RWPE1 (cell line): Measurements from ENCODE around the gene KERA.

Experiments
- CTCF ChIA-PET: fragments of 350-600 bp; sonication (Branson Sonifier 250); formaldehyde crosslinking; extraction: SDS; loops from one replicate; lab custom pipeline; 2021; lab: Yijun Ruan, JAX
- POLR2A ChIA-PET: fragments of 400-600 bp; formaldehyde crosslinking; extraction: SDS; loops from one replicate; lab custom pipeline; 2020; ENCODE audit warnings: antibody characterized with exemption; ENCODE audit not compliant: low non-redundant PET; lab: Yijun Ruan, JAX
- DNase-seq: peaks from one replicate; pipeline ENCODE4 v3.0.0; 2012; ENCODE audit warnings: low spot score
- H3K27ac ChIP-seq: fragments of 450-650 bp; 2 replicates; pipeline ENCODE4 v1.5.1; 2017
- CTCF ChIP-seq: fragments of 450-650 bp; conservative IDR thresholded peaks from 2 replicates; pipeline ENCODE4 v1.5.1; 2017; ENCODE audit warnings: low read depth, mild to moderate bottlenecking

The KERA gene

GRCh38 chr12:91100906-91101305 is 43.1 kb upstream of the KERA start:
- H3K27ac ChIP-seq: no peak overlapping the region
- TF ChIP-seq CTCF: no peak
- POLR2A ChIA-PET: no interaction called here
- CTCF ChIA-PET: no interaction called here
- no peak for DNase-seq

- TF ChIP-seq CTCF: no peak
- no peak for DNase-seq
- POLR2A ChIA-PET: no interaction called here
- no peak overlapping the region for H3K27ac ChIP-seq
- CTCF ChIA-PET: interaction anchor here (0.6 kb wide), 3 partner anchors 113 to 585 kb away, joined by 3 read pairs; no protein-coding TSS in a partner anchor
Observed at GRCh38 chr12:91099836-91100235, 42.0 kb upstream of the KERA start.

GRCh38 chr12:91099341-91099740 is 41.5 kb upstream of the KERA start:
- ChIA-PET CTCF (interaction anchor here (0.6 kb wide), 3 partner anchors 112 to 585 kb away, joined by 3 read pairs; no protein-coding TSS in a partner anchor), POLR2A (no interaction called here)
- DNase-seq: no peak
- no peak for TF ChIP-seq CTCF
- no peak overlapping the region for H3K27ac ChIP-seq

- DNase-seq: no peak
- no peak for TF ChIP-seq CTCF
- POLR2A ChIA-PET: no interaction called here
- H3K27ac ChIP-seq: no peak overlapping the region
- CTCF ChIA-PET: interaction anchor here (0.6 kb wide), 2 partner anchors 139 to 584 kb away, joined by 3 read pairs; no protein-coding TSS in a partner anchor
Observed at GRCh38 chr12:91098941-91099340, 41.1 kb upstream of the KERA start.

GRCh38 chr12:91098461-91098860 is 40.6 kb upstream of the KERA start:
- ChIA-PET CTCF (no interaction called here), POLR2A (no interaction called here)
- H3K27ac ChIP-seq: no peak overlapping the region
- TF ChIP-seq CTCF: no peak
- DNase-seq: no peak

GRCh38 chr12:91094957-91095356 is 37.1 kb upstream of the KERA start:
- no peak for DNase-seq
- TF ChIP-seq CTCF: no peak
- ChIA-PET POLR2A (no interaction called here), CTCF (no interaction called here)
- H3K27ac ChIP-seq: no peak overlapping the region
